ENCODE results near the gene CHIC2.

DNA sequence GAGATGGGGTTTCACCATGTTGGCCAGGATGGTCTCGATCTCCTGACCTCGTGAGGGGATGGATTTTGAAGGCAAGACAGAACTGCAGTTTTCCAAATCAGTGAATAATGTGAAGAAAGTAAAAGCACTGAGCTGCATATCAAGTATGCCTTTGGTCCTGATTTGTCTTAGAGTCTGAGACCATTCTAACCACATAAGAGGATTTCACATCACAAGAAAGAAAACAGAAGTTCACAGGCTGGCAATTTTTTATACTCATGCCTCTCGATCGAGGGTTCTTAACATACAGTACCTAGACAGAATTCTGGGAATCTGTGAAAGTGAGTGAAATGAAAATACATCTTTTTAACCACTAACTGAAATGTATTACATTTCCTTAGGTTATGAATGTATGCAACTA is 23.3 kb downstream of the CHIC2 start:
- TF ChIP-seq, protein P1, sequence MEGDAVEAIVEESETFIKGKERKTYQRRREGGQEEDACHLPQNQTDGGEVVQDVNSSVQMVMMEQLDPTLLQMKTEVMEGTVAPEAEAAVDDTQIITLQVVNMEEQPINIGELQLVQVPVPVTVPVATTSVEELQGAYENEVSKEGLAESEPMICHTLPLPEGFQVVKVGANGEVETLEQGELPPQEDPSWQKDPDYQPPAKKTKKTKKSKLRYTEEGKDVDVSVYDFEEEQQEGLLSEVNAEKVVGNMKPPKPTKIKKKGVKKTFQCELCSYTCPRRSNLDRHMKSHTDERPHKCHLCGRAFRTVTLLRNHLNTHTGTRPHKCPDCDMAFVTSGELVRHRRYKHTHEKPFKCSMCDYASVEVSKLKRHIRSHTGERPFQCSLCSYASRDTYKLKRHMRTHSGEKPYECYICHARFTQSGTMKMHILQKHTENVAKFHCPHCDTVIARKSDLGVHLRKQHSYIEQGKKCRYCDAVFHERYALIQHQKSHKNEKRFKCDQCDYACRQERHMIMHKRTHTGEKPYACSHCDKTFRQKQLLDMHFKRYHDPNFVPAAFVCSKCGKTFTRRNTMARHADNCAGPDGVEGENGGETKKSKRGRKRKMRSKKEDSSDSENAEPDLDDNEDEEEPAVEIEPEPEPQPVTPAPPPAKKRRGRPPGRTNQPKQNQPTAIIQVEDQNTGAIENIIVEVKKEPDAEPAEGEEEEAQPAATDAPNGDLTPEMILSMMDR (IDR thresholded peaks at IDR 0.05), result no peak
- TF ChIP-seq POLR2A (IDR thresholded peaks at IDR 0.05), result no peak
